ENCODE results near the gene NOL4L. TPM values are rescaled to one million over a fixed set of nuclear protein-coding genes. Genes with fewer than 3 reads are reported as not detected.

NOL4L gene
- total and polyA plus RNA-seq, 10 donors = 3.4 to 45.4 (median 28.6) TPM

GRCh38 chr20:32508775-32509119 lies 76.4 kb downstream of the NOL4L start:
- WGBS, 5 donors = 65 to 80% (median 69%) methylated on average over 3 of the region's 3 CpGs
- Histone ChIP-seq H3K27ac (peak overlapping the region in 4 of 8 donors; percentile 52 to 66 (median 58)), H3K4me1 (peaks cover 3 to 88% (median 45%) of the 10 kb centered on the region in 6 donors), H3K9me3 (no peaks in the 10 kb centered on the region), H3K36me3 (no peaks in the 10 kb centered on the region), H3K4me3 (no peak overlapping the region), H3K27me3 (replicated peaks in 1 of 7) (no peaks in the 10 kb centered on the region)
- no peak for DNase-seq
- intact Hi-C loops (cut with DNase I; ENCODE audit: low total_unique reads) = no loop called here
- TF ChIP-seq POLR2AphosphoS5 (IDR thresholded peaks at IDR 0.05) (no peak), POLR2A (IDR thresholded peaks at IDR 0.05) (no peak)
- TF ChIP-seq, protein P1, sequence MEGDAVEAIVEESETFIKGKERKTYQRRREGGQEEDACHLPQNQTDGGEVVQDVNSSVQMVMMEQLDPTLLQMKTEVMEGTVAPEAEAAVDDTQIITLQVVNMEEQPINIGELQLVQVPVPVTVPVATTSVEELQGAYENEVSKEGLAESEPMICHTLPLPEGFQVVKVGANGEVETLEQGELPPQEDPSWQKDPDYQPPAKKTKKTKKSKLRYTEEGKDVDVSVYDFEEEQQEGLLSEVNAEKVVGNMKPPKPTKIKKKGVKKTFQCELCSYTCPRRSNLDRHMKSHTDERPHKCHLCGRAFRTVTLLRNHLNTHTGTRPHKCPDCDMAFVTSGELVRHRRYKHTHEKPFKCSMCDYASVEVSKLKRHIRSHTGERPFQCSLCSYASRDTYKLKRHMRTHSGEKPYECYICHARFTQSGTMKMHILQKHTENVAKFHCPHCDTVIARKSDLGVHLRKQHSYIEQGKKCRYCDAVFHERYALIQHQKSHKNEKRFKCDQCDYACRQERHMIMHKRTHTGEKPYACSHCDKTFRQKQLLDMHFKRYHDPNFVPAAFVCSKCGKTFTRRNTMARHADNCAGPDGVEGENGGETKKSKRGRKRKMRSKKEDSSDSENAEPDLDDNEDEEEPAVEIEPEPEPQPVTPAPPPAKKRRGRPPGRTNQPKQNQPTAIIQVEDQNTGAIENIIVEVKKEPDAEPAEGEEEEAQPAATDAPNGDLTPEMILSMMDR (IDR thresholded peaks at IDR 0.05 in 8 of 11, conservative IDR thresholded peaks at IDR 0.05 in 3 of 11) = no peak

DNA sequence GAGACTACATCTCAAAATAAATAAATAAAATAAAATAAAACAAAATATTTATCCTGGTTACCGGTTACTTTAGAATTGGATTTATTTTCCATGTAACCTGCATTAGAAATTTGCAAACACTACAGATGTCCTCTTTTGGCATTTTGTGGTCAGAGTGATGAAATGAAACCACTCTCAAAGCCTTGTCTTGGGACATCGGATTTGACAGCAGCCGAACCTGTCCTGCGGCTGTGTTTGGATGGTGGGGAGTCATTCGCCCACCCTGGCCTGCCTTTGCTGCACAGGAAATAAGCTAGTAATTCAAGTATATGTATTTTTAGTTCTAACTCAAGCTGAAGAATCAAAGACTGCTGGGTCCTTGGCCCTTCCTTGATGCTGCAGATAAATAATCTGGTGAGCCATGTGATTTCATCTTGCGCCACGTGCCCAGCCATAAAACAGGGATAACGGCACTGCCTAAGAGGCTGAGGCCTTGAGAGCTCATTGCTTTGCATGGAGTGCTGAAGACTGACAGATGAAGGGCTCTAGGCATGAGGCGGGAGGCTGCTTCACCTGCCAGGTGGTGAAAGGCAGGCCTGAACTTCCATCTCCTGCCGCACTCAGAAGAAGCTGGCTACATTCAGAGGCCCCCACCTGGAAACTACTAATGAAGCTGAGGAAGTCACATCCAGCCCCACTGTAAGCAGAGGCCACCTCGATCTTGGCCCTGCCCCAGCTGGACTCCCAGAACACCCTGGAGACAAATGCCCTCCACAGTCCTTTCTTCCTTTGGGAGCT lies 76.9 kb downstream of the NOL4L start:
- no peaks in the 10 kb centered on the region for H3K27me3 ChIP-seq (replicated peaks in 1 of 7)
- intact Hi-C loops (cut with DNase I; ENCODE audit: low total_unique reads) = no loop called here

GRCh38 chr20:32506721-32507120 lies 78.4 kb downstream of the NOL4L start:
- 69 to 88% (median 76%) methylated on average over 3 of the region's 3 CpGs for whole genome bisulfite sequencing, 5 donors
- Histone ChIP-seq H3K27me3 (replicated peaks in 1 of 7) (no peaks in the 10 kb centered on the region), H3K9me3 (no peaks in the 10 kb centered on the region), H3K27ac (peak overlapping the region in 3 of 8 donors; percentile 31 to 69 (median 59)), H3K4me3 (no peak overlapping the region), H3K4me1 (peaks cover 3 to 78% (median 39%) of the 10 kb centered on the region in 6 donors), H3K36me3 (no peaks in the 10 kb centered on the region)
- DNase-seq = no peak
- no peak for TF ChIP-seq POLR2AphosphoS5 (IDR thresholded peaks at IDR 0.05)
- intact Hi-C loops (cut with DNase I; ENCODE audit: low total_unique reads) = no loop called here

More for the DNA sequence above, 76.9 kb downstream of the NOL4L start:
- no peak for DNase-seq
- no peak for TF ChIP-seq POLR2A (IDR thresholded peaks at IDR 0.05)
- no peak for TF ChIP-seq POLR2AphosphoS5 (IDR thresholded peaks at IDR 0.05)
- H3K36me3 ChIP-seq = no peaks in the 10 kb centered on the region
- H3K9me3 ChIP-seq = no peaks in the 10 kb centered on the region
- 44 to 63% (median 55%) methylated on average over 11 of the region's 11 CpGs for WGBS, 5 donors
- no peak overlapping the region for H3K4me3 ChIP-seq
- H3K27ac ChIP-seq = peak overlapping the region in 3 of 8 donors; percentile 52 to 66 (median 65)
- peaks cover 3 to 84% (median 43%) of the 10 kb centered on the region in 6 donors for H3K4me1 ChIP-seq

- 53 to 82% (median 67%) methylated on average over 8 of the region's 8 CpGs for WGBS, 5 donors
- DNase-seq = no peak
Observed at GRCh38 chr20:32505723-32506473, 79.2 kb downstream of the NOL4L start.

More at GRCh38 chr20:32505723-32506473, 79.2 kb downstream of the NOL4L start:
- Histone ChIP-seq H3K9me3 (no peaks in the 10 kb centered on the region), H3K27ac (peak overlapping the region in 6 of 8 donors; percentile 16 to 69 (median 34)), H3K36me3 (no peaks in the 10 kb centered on the region), H3K4me3 (no peak overlapping the region), H3K4me1 (peaks cover 0 to 70% (median 33%) of the 10 kb centered on the region in 6 donors), H3K27me3 (replicated peaks in 1 of 7) (no peaks in the 10 kb centered on the region)
- intact Hi-C loops (cut with DNase I; ENCODE audit: low total_unique reads) = no loop called here
- TF ChIP-seq POLR2A (IDR thresholded peaks at IDR 0.05) (no peak), POLR2AphosphoS5 (IDR thresholded peaks at IDR 0.05) (no peak)
- TF ChIP-seq, protein P1 (IDR thresholded peaks at IDR 0.05 in 8 of 11, conservative IDR thresholded peaks at IDR 0.05 in 3 of 11) = no peak
